ENCODE data around the gene HIVEP1. TPM values are rescaled to one million over a fixed set of nuclear protein-coding genes. Genes with fewer than 3 reads are reported as not detected.

The HIVEP1 gene
- total and polyA plus RNA-seq, 2 of the 13 experiments (the other 11 are each of a cell fraction or from before 2014, with no cell fraction given) = 7.4 to 9.9 TPM

- ChIA-PET POLR2A (no interaction called here), CTCF (ENCODE audit: low intra/inter-chr PET ratio, low total read pairs) (no interaction called here)
- H3K36me3 ChIP-seq (replicated peaks in 1 of 2; ENCODE audit: control insufficient read depth in 1 of 2, insufficient read depth in 2 of 2, low read length in 2 of 2) = no peaks in the 10 kb centered on the region; a peak in 1 of 5 replicates
- no peak for DNase-seq (ENCODE audit: low spot score)
- no peak overlapping the region for H3K9ac ChIP-seq (ENCODE audit: insufficient read depth, low read depth, low read length)
- no peak for FAIRE-seq
- no peak overlapping the region for H3K27ac ChIP-seq (ENCODE audit: extremely low read length, insufficient read depth, low read length)
- 76% methylated on average over 9 of the region's 9 CpGs for WGBS (ENCODE audit: low lambda C conversion rate)
- H3K4me2 ChIP-seq (ENCODE audit: low read depth, low read length) = no peak overlapping the region
- H3K27me3 ChIP-seq (ENCODE audit: control insufficient read depth in 1 of 2, insufficient read depth in 2 of 2, low read length in 2 of 2) = no peaks in the 10 kb centered on the region
- H3K4me1 ChIP-seq (ENCODE audit: insufficient read depth, low read length) = no peaks in the 10 kb centered on the region
- no peaks in the 10 kb centered on the region for H3K79me2 ChIP-seq (ENCODE audit: insufficient read depth, low read length)
- TF ChIP-seq SMARCE1 (IDR thresholded peaks at IDR 0.05; ENCODE audit: borderline replicate concordance) = no peak
- no peak for TF ChIP-seq MXI1 (IDR thresholded peaks at IDR 0.05; ENCODE audit: borderline replicate concordance, low read depth, low read length)
- no peak for TF ChIP-seq ZNF747 (CRISPR knock-in tag; IDR thresholded peaks at IDR 0.05; ENCODE audit: borderline replicate concordance)
- no peak for TF ChIP-seq KLF12 (CRISPR knock-in tag; IDR thresholded peaks at IDR 0.05; ENCODE audit: borderline replicate concordance)
- no peak for TF ChIP-seq POGK (CRISPR knock-in tag; conservative IDR thresholded peaks at IDR 0.05)
- TF ChIP-seq SSRP1 (CRISPR knock-in tag; IDR thresholded peaks at IDR 0.05) = no peak
- TF ChIP-seq MEF2D (CRISPR knock-in tag; IDR thresholded peaks at IDR 0.05) = no peak
- no peak for TF ChIP-seq JUNB (CRISPR knock-in tag; IDR thresholded peaks at IDR 0.05; ENCODE audit: borderline replicate concordance)
- TF ChIP-seq ZNF562 (CRISPR knock-in tag; IDR thresholded peaks at IDR 0.05; ENCODE audit: borderline replicate concordance) = no peak
- no peak for TF ChIP-seq PRDM10 (CRISPR knock-in tag; IDR thresholded peaks at IDR 0.05; ENCODE audit: low read depth)
- TF ChIP-seq ERF (CRISPR knock-in tag; IDR thresholded peaks at IDR 0.05) = no peak
- TF ChIP-seq ZFP36L2 (CRISPR knock-in tag; IDR thresholded peaks at IDR 0.05) = no peak
- no peak for TF ChIP-seq NFYC (CRISPR knock-in tag; IDR thresholded peaks at IDR 0.05)
- no peak for TF ChIP-seq ZNF33A (CRISPR knock-in tag; IDR thresholded peaks at IDR 0.05; ENCODE audit: borderline replicate concordance)
- no peak for TF ChIP-seq NFE2L1 (CRISPR knock-in tag; IDR thresholded peaks at IDR 0.05; ENCODE audit: borderline replicate concordance)
- TF ChIP-seq SIN3B (IDR thresholded peaks at IDR 0.05; ENCODE audit: low read length) = no peak
- no peak for TF ChIP-seq ZNF317 (CRISPR knock-in tag; IDR thresholded peaks at IDR 0.05)
- no peak for TF ChIP-seq PHB2 (IDR thresholded peaks at IDR 0.05; ENCODE audit: partially characterized antibody)
- BruUV-seq (replicated peaks) = no TSS peak
- no peaks in the 10 kb centered on the region for H3K9me3 ChIP-seq (ENCODE audit: low read length)
- no peak overlapping the region for H3K4me3 ChIP-seq (replicated peaks in 1 of 3; ENCODE audit: insufficient read depth in 1 of 3, low read depth in 2 of 3, low read length in 3 of 3)
- no peak for ATAC-seq
- no peak overlapping the region for H2AFZ ChIP-seq (ENCODE audit: low read length)
- peaks cover 3% of the 10 kb centered on the region; the same call in 1 of the 2 replicates for H4K20me1 ChIP-seq (ENCODE audit: insufficient read depth, low read length)
- in situ Hi-C loops (cut with HindIII; ENCODE audit: extremely low pct_ligation_motif_present, low pct_unique_long_range_greater_than_20kb) (no loop called here), intact Hi-C loops (cut with micrococcal nuclease; ENCODE audit: unreplicated experiment) (no loop called here)
These were observed 65.1 kb downstream of the HIVEP1 start for GRCh38 chr6:12077021-12077710.

All from HepG2 (cell line).